Gastrocnemius medialis (tissue), 4 donors: ENCODE measurements around the gene C6orf118. TPM values are rescaled to one million over a fixed set of nuclear protein-coding genes. Genes with fewer than 3 reads are reported as not detected.
A peak's percentile ranks its signal among the peaks of the same experiment; 100 is the strongest.

Source experiments
- ATAC-seq, 2 donors: fragments of 150-250 bp; one replicate each; pipeline ENCODE4 v1.9.1; 2016
- DNase-seq, 2 donors: peaks; one replicate each; pipeline ENCODE4 v3.0.0-alpha.2; 2019
- H3K27ac ChIP-seq, 4 donors: fragments of 200-600 bp; sonication (generic); 1 replicate in 1 of 4; 2 replicates in 3 of 4; pipeline ENCODE4 v1.5.1; 2016 to 2018; ENCODE audit warnings: mild to moderate bottlenecking in 2 of 4, moderate library complexity in 1 of 4
- H3K27me3 ChIP-seq, 3 donors: fragments of 200-600 bp; sonication (generic) in 2 of 3; 1 replicate in 1 of 3; 2 replicates in 2 of 3; pipeline versions ENCODE4 v1.5.1 to v1.6.0; 2016 to 2019; ENCODE audit warnings: mild to moderate bottlenecking in 1 of 3, moderate library complexity in 1 of 3
- H3K36me3 ChIP-seq, 2 donors: fragments of 200-600 bp; sonication (generic) in 1 of 2; one replicate each; pipeline ENCODE4 v1.5.1; 2017 to 2018
- H3K4me1 ChIP-seq, 2 donors: fragments of 200-600 bp; sonication (generic) in 1 of 2; one replicate each; pipeline ENCODE4 v1.5.1; 2016 to 2017; ENCODE audit warnings: mild to moderate bottlenecking in 2 of 2
- H3K4me3 ChIP-seq, 4 donors: fragments of 200-600 bp; sonication (generic) in 3 of 4; 1 replicate in 1 of 4; 2 replicates in 3 of 4; pipeline ENCODE4 v1.5.1; 2016 to 2019; ENCODE audit warnings: mild to moderate bottlenecking in 2 of 4
- H3K9me3 ChIP-seq, 3 donors: fragments of 200-600 bp; sonication (generic) in 2 of 3; 1 replicate in 1 of 3; 2 replicates in 2 of 3; pipeline ENCODE4 v1.5.1; 2016 to 2019
- POLR2A ChIP-seq, 2 donors: fragments of 450-650 bp; IDR thresholded peaks; one replicate each; pipeline ENCODE4 v1.6.1; 2017; ENCODE audit warnings: antibody characterized with exemption in 2 of 2, mild to moderate bottlenecking in 2 of 2, moderate library complexity in 2 of 2
- in situ Hi-C, 4 donors: fragments of 200-750 bp; cut with MboI; loops; one replicate each; pipeline versions ENCODE4 v1.15.0 to v1.8.0; 2017; ENCODE audit warnings: low sequenced_read_pairs in 4 of 4
- intact Hi-C: fragments of 100-400 bp; cut with DNase I; formaldehyde crosslinking; loops from one replicate; pipeline ENCODE4 v1.15.1; 2023; ENCODE audit warnings: low total_unique reads
- total RNA-seq, 4 donors: library from RNA; depleted of rRNA; stranded (reverse); fragments of >200 nt; gene quantifications; one replicate each; pipeline versions ENCODE4 v1.1.0 to v1.2.3, GENCODE V29; 2016
- TF ChIP-seq, protein P1 (sequence below), 5 experiments: fragments of 450-650 bp in 3 of 5; fragments of 200-600 bp in 2 of 5; sonication (generic) in 2 of 5; IDR thresholded peaks in 4 of 5; conservative IDR thresholded peaks in 1 of 5; 1 replicate in 4 of 5; 2 replicates in 1 of 5; pipeline ENCODE4 v1.5.1; 2016 to 2019; ENCODE audit warnings: antibody characterized with exemption in 5 of 5, mild to moderate bottlenecking in 3 of 5, moderate library complexity in 3 of 5

C6orf118 gene
- total RNA-seq, 4 donors from 2014 or later = not detected

DNA sequence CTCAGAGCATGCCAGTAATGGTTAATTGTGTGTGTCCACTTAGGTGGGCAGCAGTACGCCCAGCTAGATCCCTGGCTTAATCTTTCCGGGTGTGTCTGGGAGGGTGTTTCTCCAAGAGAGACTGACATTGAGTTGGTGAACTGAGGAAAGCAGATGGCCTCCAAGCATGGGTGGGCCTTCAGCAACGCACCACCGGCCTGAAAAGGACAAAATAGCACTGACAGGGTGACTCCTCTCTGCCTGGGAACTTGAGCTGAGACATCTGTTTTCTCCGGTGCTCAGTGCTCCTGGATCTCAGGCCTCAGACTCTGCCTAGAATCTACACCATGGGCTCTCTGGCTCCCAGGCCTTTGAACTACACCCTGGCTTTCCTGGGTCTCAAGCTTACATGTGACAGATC lies 43.2 kb downstream of the C6orf118 start:
- Histone ChIP-seq H3K36me3 (no peaks in the 10 kb centered on the region), H3K4me1 (no peaks in the 10 kb centered on the region), H3K27me3 (no peaks in the 10 kb centered on the region), H3K4me3 (no peak overlapping the region), H3K27ac (no peak overlapping the region), H3K9me3 (no peaks in the 10 kb centered on the region)
- no peak for DNase-seq
- intact Hi-C loops = no loop called here
- no peak for ATAC-seq
- TF ChIP-seq, protein P1, sequence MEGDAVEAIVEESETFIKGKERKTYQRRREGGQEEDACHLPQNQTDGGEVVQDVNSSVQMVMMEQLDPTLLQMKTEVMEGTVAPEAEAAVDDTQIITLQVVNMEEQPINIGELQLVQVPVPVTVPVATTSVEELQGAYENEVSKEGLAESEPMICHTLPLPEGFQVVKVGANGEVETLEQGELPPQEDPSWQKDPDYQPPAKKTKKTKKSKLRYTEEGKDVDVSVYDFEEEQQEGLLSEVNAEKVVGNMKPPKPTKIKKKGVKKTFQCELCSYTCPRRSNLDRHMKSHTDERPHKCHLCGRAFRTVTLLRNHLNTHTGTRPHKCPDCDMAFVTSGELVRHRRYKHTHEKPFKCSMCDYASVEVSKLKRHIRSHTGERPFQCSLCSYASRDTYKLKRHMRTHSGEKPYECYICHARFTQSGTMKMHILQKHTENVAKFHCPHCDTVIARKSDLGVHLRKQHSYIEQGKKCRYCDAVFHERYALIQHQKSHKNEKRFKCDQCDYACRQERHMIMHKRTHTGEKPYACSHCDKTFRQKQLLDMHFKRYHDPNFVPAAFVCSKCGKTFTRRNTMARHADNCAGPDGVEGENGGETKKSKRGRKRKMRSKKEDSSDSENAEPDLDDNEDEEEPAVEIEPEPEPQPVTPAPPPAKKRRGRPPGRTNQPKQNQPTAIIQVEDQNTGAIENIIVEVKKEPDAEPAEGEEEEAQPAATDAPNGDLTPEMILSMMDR (IDR thresholded peaks at IDR 0.05 in 4 of 5, conservative IDR thresholded peaks at IDR 0.05 in 1 of 5) = no peak
- TF ChIP-seq POLR2A (IDR thresholded peaks at IDR 0.05) = no peak
- in situ Hi-C loops = no loop called here

GRCh38 chr6:165260462-165260861 lies 48.9 kb downstream of the C6orf118 start:
- TF ChIP-seq POLR2A (IDR thresholded peaks at IDR 0.05) = no peak
- TF ChIP-seq, protein P1 (IDR thresholded peaks at IDR 0.05 in 4 of 5, conservative IDR thresholded peaks at IDR 0.05 in 1 of 5) = no peak
- Histone ChIP-seq H3K27me3 (no peaks in the 10 kb centered on the region), H3K27ac (no peak overlapping the region), H3K4me1 (no peaks in the 10 kb centered on the region), H3K9me3 (no peaks in the 10 kb centered on the region), H3K36me3 (no peaks in the 10 kb centered on the region), H3K4me3 (no peak overlapping the region)
- DNase-seq (no peak), ATAC-seq (no peak)
- intact Hi-C loops = no loop called here
- in situ Hi-C loops = no loop called here

- H3K4me1 ChIP-seq = peaks cover 0 to 4% of the 10 kb centered on the region in 2 donors
- no peak for TF ChIP-seq POLR2A (IDR thresholded peaks at IDR 0.05)
- TF ChIP-seq, protein P1 (IDR thresholded peaks at IDR 0.05 in 4 of 5, conservative IDR thresholded peaks at IDR 0.05 in 1 of 5) = no peak
- H3K9me3 ChIP-seq = no peaks in the 10 kb centered on the region
- in situ Hi-C loops = loop anchor here in 3 of 4 donors (25.0 kb wide), 3 partner anchors 363 to 1838 kb away; partner anchors contain the start of gene QKI (in 2 of the 3)
- ATAC-seq = no peak
- no peak for DNase-seq
- H3K4me3 ChIP-seq = no peak overlapping the region
- no peaks in the 10 kb centered on the region for H3K27me3 ChIP-seq
- intact Hi-C loops = no loop called here
- H3K36me3 ChIP-seq = no peaks in the 10 kb centered on the region
- H3K27ac ChIP-seq = no peak overlapping the region
These were observed 59.6 kb downstream of the C6orf118 start for GRCh38 chr6:165249808-165250207.

- Histone ChIP-seq H3K27ac (no peak overlapping the region), H3K4me3 (no peak overlapping the region), H3K4me1 (peaks cover 0 to 5% of the 10 kb centered on the region in 2 donors), H3K9me3 (no peaks in the 10 kb centered on the region), H3K27me3 (no peaks in the 10 kb centered on the region), H3K36me3 (no peaks in the 10 kb centered on the region)
- ATAC-seq = no peak
- TF ChIP-seq, protein P1 (IDR thresholded peaks at IDR 0.05 in 4 of 5, conservative IDR thresholded peaks at IDR 0.05 in 1 of 5) = no peak
- no peak for TF ChIP-seq POLR2A (IDR thresholded peaks at IDR 0.05)
- in situ Hi-C loops = loop anchor here in 3 of 4 donors (25.0 kb wide), 3 partner anchors 358 to 1833 kb away; partner anchors contain the start of gene QKI (in 2 of the 3)
- DNase-seq = no peak
- intact Hi-C loops = no loop called here
These were observed 63.7 kb downstream of the C6orf118 start for GRCh38 chr6:165245701-165246100.

GRCh38 chr6:165245287-165245686 lies 64.1 kb downstream of the C6orf118 start:
- TF ChIP-seq, protein P1 (IDR thresholded peaks at IDR 0.05 in 4 of 5, conservative IDR thresholded peaks at IDR 0.05 in 1 of 5) = peak; percentile 16 to 53 (median 35)
- TF ChIP-seq POLR2A (IDR thresholded peaks at IDR 0.05) = no peak
- in situ Hi-C loops (loop anchor here in 3 of 4 donors (25.0 kb wide), 3 partner anchors 358 to 1833 kb away; partner anchors contain the start of gene QKI (in 2 of the 3)), intact Hi-C loops (no loop called here)
- peaks cover 0 to 5% of the 10 kb centered on the region in 2 donors for H3K4me1 ChIP-seq
- ATAC-seq (peak; percentile 33 to 36), DNase-seq (no peak)
- no peaks in the 10 kb centered on the region for H3K9me3 ChIP-seq
- H3K27me3 ChIP-seq = no peaks in the 10 kb centered on the region
- H3K4me3 ChIP-seq = no peak overlapping the region
- H3K27ac ChIP-seq = no peak overlapping the region
- no peaks in the 10 kb centered on the region for H3K36me3 ChIP-seq
